SK-N-SH (cell line): ENCODE results near the gene RAB40C. TPM values are rescaled to one million over a fixed set of nuclear protein-coding genes. Genes with fewer than 3 reads are reported as not detected.

ENCODE experiments used
- CTCF ChIA-PET: fragments of 300-600, 350-600 bp; formaldehyde crosslinking; extraction: SDS; loops from one replicate; lab custom pipeline; 2021; lab: Yijun Ruan, JAX
- POLR2A ChIA-PET: fragments of 350-600 bp; sonication (Branson Sonifier 250); formaldehyde crosslinking; extraction: SDS; loops from one replicate; lab custom pipeline; 2020; ENCODE audit warnings: antibody characterized with exemption, inconsistent platforms; lab: Yijun Ruan, JAX
- DNase-seq: peaks from one replicate; pipeline ENCODE4 v3.0.0; 2012
- H2AFZ ChIP-seq: fragments of 200-600 bp; sonication (generic); 2 replicates; pipeline ENCODE4 v1.8.1; 2016; ENCODE audit warnings: antibody characterized with exemption, mild to moderate bottlenecking, low read depth
- H3F3A ChIP-seq: fragments of 200-600 bp; sonication (generic); replicated peaks from 2 replicates; pipeline ENCODE3; 2016; ENCODE audit warnings: antibody characterized with exemption, mild to moderate bottlenecking; ENCODE audit not compliant: insufficient read depth
- H3K27ac ChIP-seq, 2 experiments: fragments of 200-500 bp in 1 of 2; fragments of 200-600 bp in 1 of 2; sonication (Bioruptor generic) in 1 of 2; sonication (generic), shearing (Covaris generic) in 1 of 2; 2 replicates each; pipeline versions ENCODE4 v1.5.1 to v1.6.1; 2014 to 2016; ENCODE audit warnings: low read depth in 2 of 2, inconsistent platforms in 1 of 2, low read length in 1 of 2, mild to moderate bottlenecking in 1 of 2, mixed read lengths in 1 of 2
- H3K27me3 ChIP-seq: fragments of 200-600 bp; sonication (generic), shearing (Covaris generic); 2 replicates; pipeline ENCODE4 v1.6.1; 2016; ENCODE audit warnings: mixed run types; ENCODE audit not compliant: insufficient read depth
- H3K36me3 ChIP-seq, 2 experiments: fragments of 200-500 bp in 1 of 2; fragments of 200-600 bp in 1 of 2; sonication (Bioruptor generic) in 1 of 2; sonication (generic) in 1 of 2; replicated peaks in 1 of 2; 2 replicates each; pipeline versions ENCODE3 to v1.5.1; 2014 to 2016; ENCODE audit warnings: low read length in 1 of 2, mild to moderate bottlenecking in 1 of 2; ENCODE audit not compliant: insufficient read depth in 2 of 2, control insufficient read depth in 1 of 2
- H3K4me1 ChIP-seq, 2 experiments: fragments of 200-500 bp in 1 of 2; fragments of 200-600 bp in 1 of 2; sonication (Bioruptor generic) in 1 of 2; sonication (generic), shearing (Covaris generic) in 1 of 2; 2 replicates each; pipeline versions ENCODE4 v1.5.1 to v1.6.1; 2014 to 2016; ENCODE audit warnings: low read depth in 1 of 2, low read length in 1 of 2, mixed run types in 1 of 2; ENCODE audit not compliant: insufficient read depth in 2 of 2, control insufficient read depth in 1 of 2
- H3K4me2 ChIP-seq: fragments of 200-600 bp; sonication (generic), shearing (Covaris generic); 2 replicates; pipeline ENCODE4 v1.6.1; 2017; ENCODE audit warnings: mixed run types
- H3K4me3 ChIP-seq, 2 experiments: fragments of 200-500 bp in 1 of 2; fragments of 200-600 bp in 1 of 2; sonication (Bioruptor generic) in 1 of 2; sonication (generic), shearing (Covaris generic) in 1 of 2; 2 replicates each; pipeline versions ENCODE4 v1.5.1 to v1.8.1; 2014 to 2016; ENCODE audit warnings: low read depth in 2 of 2, inconsistent platforms in 1 of 2, low read length in 1 of 2, mild to moderate bottlenecking in 1 of 2, mixed read lengths in 1 of 2, moderate library complexity in 1 of 2
- H3K79me2 ChIP-seq: fragments of 200-600 bp; sonication (generic); 2 replicates; pipeline ENCODE4 v1.8.1; 2017; ENCODE audit warnings: mild to moderate bottlenecking; ENCODE audit not compliant: insufficient read depth
- H3K9ac ChIP-seq: fragments of 200-600 bp; sonication (generic); 2 replicates; pipeline ENCODE4 v1.6.1; 2017; ENCODE audit warnings: mixed run types
- H3K9me2 ChIP-seq: fragments of 200-600 bp; sonication (generic); 2 replicates; pipeline ENCODE4 v1.6.1; 2017; ENCODE audit warnings: mixed run types
- H3K9me3 ChIP-seq: fragments of 200-600 bp; sonication (generic); 2 replicates; pipeline ENCODE4 v1.6.1; 2017; ENCODE audit warnings: mixed run types, mild to moderate bottlenecking, moderate library complexity
- H4K20me1 ChIP-seq: fragments of 200-600 bp; sonication (generic); 2 replicates; pipeline ENCODE4 v1.6.1; 2017; ENCODE audit warnings: mild to moderate bottlenecking, mixed run types; ENCODE audit not compliant: insufficient read depth
- CHD2 ChIP-seq: fragments of 150-350 bp; IDR thresholded peaks from 2 replicates; pipeline ENCODE4 v1.6.1; 2018; ENCODE audit warnings: low read length; ENCODE audit not compliant: partially characterized antibody
- FOXJ3 ChIP-seq: sonication (generic); formaldehyde crosslinking; IDR thresholded peaks from 2 replicates; pipeline ENCODE4 v1.5.1; 2020; ENCODE audit warnings: mild to moderate bottlenecking, missing genetic modification reagents
- GABPA ChIP-seq: IDR thresholded peaks from 2 replicates; pipeline ENCODE4 v1.4.0; 2012; ENCODE audit warnings: low read depth, mild to moderate bottlenecking
- GATA2 ChIP-seq: sonication (generic); formaldehyde crosslinking; IDR thresholded peaks from 2 replicates; pipeline ENCODE4 v1.5.0; 2020; ENCODE audit warnings: mild to moderate bottlenecking, missing genetic modification reagents
- JUND ChIP-seq: IDR thresholded peaks from 2 replicates; pipeline ENCODE4 v1.4.0; 2012
- MEF2A ChIP-seq: IDR thresholded peaks from 2 replicates; pipeline ENCODE4 v1.4.0; 2012; ENCODE audit warnings: low read depth, borderline replicate concordance
- MXI1 ChIP-seq: IDR thresholded peaks from 2 replicates; pipeline ENCODE4 v1.6.1; 2012; ENCODE audit warnings: mild to moderate bottlenecking, low read depth, low read length, improper control_type of control experiment
- NFIC ChIP-seq: IDR thresholded peaks from 2 replicates; pipeline ENCODE4 v1.4.0; 2012; ENCODE audit warnings: borderline replicate concordance
- NRF1 ChIP-seq: IDR thresholded peaks from 2 replicates; pipeline ENCODE4 v1.6.1; 2012; ENCODE audit warnings: low read depth, mild to moderate bottlenecking, low read length
- RFX5 ChIP-seq: IDR thresholded peaks from 2 replicates; pipeline ENCODE4 v1.6.1; 2012; ENCODE audit warnings: mild to moderate bottlenecking, improper control_type of control experiment, low read length
- SIN3A ChIP-seq: IDR thresholded peaks from 2 replicates; pipeline ENCODE4 v1.6.1; 2012; ENCODE audit warnings: low read depth, mild to moderate bottlenecking, low read length, moderate library complexity, borderline replicate concordance
- TAF1 ChIP-seq: IDR thresholded peaks from 2 replicates; pipeline ENCODE4 v1.6.1; 2012; ENCODE audit warnings: low read depth, mild to moderate bottlenecking, low read length, moderate library complexity, borderline replicate concordance
- TEAD4 ChIP-seq: IDR thresholded peaks from 2 replicates; pipeline ENCODE4 v1.4.0; 2012; ENCODE audit warnings: mild to moderate bottlenecking, borderline replicate concordance; ENCODE audit not compliant: insufficient read depth
- WGBS: methylation state at CpG from one replicate; pipeline ENCODE4 v1.1.6; 2017; ENCODE audit warnings: low lambda C conversion rate; 5-methylcytosine and 5-hydroxymethylcytosine counted together
- polyA plus RNA-seq, 3 experiments: library from polyadenylated mRNA; depleted of rRNA; stranded (reverse); fragments of >200 nt; gene quantifications; 2 replicates each; pipeline ENCODE4 v1.2.3, GENCODE V29; 2012
- TF ChIP-seq, protein P1 (sequence below): IDR thresholded peaks from 2 replicates; pipeline ENCODE4 v1.4.0; 2012; ENCODE audit warnings: low read depth, borderline replicate concordance
- TF ChIP-seq, protein P2 (sequence below): IDR thresholded peaks from 2 replicates; pipeline ENCODE4 v1.4.0; 2012; ENCODE audit warnings: low read depth
- TF ChIP-seq, protein P3 (sequence below): IDR thresholded peaks from 2 replicates; pipeline ENCODE4; 2012

Gene RAB40C
- polyA plus RNA-seq, 1 of the 3 experiments (the other 2 are of a cell fraction): 13.0 TPM

DNA sequence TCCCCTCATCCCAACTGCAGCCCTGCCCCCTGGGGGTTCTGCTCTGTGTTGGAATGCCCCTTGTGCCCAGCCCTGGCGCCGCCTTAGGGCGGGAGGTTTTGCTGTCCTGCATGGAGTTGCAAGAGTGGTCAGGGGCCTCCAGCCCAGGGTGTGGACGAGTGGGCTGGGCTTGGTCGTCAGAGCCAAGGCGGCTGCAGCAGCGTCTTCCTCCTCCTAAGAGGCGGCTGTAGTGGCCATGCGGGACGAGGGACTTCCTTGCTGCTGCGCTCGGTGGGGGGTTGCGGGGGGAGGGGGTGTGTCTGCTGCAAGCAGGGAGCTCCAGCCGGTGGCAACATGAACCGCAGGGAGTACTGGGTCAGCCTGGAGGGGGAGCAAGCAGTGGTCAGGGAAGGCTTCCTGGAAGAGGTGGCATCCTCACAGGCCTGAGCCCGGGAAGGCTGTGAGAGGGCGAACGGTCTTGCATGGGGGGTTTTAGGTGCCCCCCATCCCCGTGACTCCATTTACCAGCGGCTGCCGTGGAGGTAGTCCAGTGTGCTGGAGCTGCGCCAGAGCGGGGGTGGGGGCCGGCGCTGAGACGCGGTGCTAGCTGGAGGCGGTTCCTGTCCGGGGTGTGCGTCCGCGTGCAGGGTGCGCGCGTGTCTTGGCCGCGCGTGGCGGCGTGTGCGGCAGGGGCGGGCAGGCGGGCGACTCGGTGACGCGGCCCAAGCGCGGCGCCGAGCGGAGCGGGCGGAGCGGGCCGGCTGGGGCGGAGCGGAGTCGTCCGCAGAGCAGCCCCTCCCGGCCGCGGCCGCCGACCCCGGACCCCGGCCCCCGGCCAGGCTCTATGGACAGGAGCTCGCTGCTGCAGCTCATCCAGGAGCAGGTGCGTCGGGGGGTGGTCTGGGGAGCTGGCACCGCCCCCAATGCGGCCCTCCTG, 85.4 kb downstream of the RAB40C start, which contains the start of gene RHBDL1:
Gene RHBDL1, plus strand, starts transcription at position 704 of the 916 bp plus-strand sequence. Its CDS starts 120 bp downstream, at position 824.
- H3K4me3 ChIP-seq: peak within 1 kb of the TSS in 1 of 2 experiments; percentile 27; a peak in 1 of 4 replicates
- H3K9me2 ChIP-seq: no peaks in the 10 kb centered on the region
- no peak within 1 kb of the TSS for H3K9ac ChIP-seq
- H3K36me3 ChIP-seq: peaks cover 5 to 40% of the 10 kb centered on the region in 2 experiments
- peaks cover 2% of the 10 kb centered on the region; the same call in 1 of the 2 replicates for H3K79me2 ChIP-seq
- DNase-seq: peak; percentile 80
- no peak within 1 kb of the TSS for H3K4me2 ChIP-seq
- no peaks in the 10 kb centered on the region for H3K27me3 ChIP-seq
- H3K4me1 ChIP-seq: peaks cover 4 to 16% of the 10 kb centered on the region in 2 experiments; a peak in 2 of 4 replicates
- no peak within 1 kb of the TSS for H2AFZ ChIP-seq
- 3% methylated on average over 6 of the region's 73 CpGs for WGBS
- POLR2A ChIA-PET: interaction anchor here (0.7 to 1.2 kb wide), 5 partner anchors 9 to 745 kb away, joined by 3 to 5 read pairs (median 3); partner anchors contain the start of genes JMJD8 and UQCC4
- H4K20me1 ChIP-seq: no peaks in the 10 kb centered on the region
- H3F3A ChIP-seq: peaks cover 4% of the 10 kb centered on the region
- TF ChIP-seq MEF2A (no peak), RFX5 (no peak), CHD2 (no peak), GATA2 (CRISPR knock-in tag) (no peak), MXI1 (no peak), SIN3A (peak; percentile 48; the same call in 1 of the 2 replicates), TEAD4 (no peak), JUND (no peak), TAF1 (no peak), FOXJ3 (no peak), NRF1 (no peak), GABPA (no peak), NFIC (peak; percentile 35; the same call in 1 of the 2 replicates)
- TF ChIP-seq, protein P1, sequence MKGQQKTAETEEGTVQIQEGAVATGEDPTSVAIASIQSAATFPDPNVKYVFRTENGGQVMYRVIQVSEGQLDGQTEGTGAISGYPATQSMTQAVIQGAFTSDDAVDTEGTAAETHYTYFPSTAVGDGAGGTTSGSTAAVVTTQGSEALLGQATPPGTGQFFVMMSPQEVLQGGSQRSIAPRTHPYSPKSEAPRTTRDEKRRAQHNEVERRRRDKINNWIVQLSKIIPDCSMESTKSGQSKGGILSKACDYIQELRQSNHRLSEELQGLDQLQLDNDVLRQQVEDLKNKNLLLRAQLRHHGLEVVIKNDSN: no peak
- TF ChIP-seq, protein P2, sequence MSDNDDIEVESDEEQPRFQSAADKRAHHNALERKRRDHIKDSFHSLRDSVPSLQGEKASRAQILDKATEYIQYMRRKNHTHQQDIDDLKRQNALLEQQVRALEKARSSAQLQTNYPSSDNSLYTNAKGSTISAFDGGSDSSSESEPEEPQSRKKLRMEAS: no peak
- TF ChIP-seq, protein P3, sequence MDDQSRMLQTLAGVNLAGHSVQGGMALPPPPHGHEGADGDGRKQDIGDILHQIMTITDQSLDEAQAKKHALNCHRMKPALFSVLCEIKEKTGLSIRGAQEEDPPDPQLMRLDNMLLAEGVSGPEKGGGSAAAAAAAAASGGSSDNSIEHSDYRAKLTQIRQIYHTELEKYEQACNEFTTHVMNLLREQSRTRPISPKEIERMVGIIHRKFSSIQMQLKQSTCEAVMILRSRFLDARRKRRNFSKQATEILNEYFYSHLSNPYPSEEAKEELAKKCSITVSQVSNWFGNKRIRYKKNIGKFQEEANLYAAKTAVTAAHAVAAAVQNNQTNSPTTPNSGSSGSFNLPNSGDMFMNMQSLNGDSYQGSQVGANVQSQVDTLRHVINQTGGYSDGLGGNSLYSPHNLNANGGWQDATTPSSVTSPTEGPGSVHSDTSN: 0 out of 2 replicates have a peak, but pooled peaks have one; percentile 8
- TF ChIP-seq, all 33 proteins: peak for 3
- H3K9me3 ChIP-seq: no peaks in the 10 kb centered on the region
- CTCF ChIA-PET: interaction anchor here (0.6 to 4.6 kb wide), 7 partner anchors 7 to 280 kb away, joined by 3 to 20 read pairs (median 4); partner anchors contain the start of genes RHOT2 and WDR24
- H3K27ac ChIP-seq: no peak within 1 kb of the TSS; a peak in 1 of 4 replicates
